GM18861 (cell line): ENCODE results near the gene CEBPA.

Experiments
- ATAC-seq: cut with Tn5 transposase; IDR thresholded peaks from one replicate; pipeline ENCODE4 v1.9.1; 2021; ENCODE audit not compliant: unreplicated experiment

Gene CEBPA

DNA sequence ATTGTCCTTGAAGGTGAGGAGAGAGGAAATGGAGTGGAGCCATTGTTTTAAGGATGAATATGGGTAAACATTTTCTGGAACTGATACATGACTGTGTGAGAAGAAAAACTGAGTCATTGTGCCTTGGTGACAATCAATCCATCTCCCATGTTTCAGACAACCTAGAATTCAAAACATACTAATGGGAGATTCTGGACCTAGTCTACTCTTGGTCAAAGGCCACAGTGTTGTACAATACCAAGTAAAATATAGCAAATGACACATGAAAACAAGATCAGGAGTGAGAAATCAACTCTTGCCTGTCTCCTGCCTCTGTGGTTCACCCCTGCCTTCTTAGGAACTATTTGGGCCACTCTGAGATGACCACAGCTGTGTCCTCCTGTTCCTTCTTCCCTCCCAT is 13.1 kb downstream of the CEBPA start:
- ATAC-seq = no peak

- ATAC-seq = no peak
These were observed 13.7 kb downstream of the CEBPA start for GRCh38 chr19:33288666-33289065.

GRCh38 chr19:33287927-33288326 is 14.4 kb downstream of the CEBPA start:
- no peak for ATAC-seq

DNA sequence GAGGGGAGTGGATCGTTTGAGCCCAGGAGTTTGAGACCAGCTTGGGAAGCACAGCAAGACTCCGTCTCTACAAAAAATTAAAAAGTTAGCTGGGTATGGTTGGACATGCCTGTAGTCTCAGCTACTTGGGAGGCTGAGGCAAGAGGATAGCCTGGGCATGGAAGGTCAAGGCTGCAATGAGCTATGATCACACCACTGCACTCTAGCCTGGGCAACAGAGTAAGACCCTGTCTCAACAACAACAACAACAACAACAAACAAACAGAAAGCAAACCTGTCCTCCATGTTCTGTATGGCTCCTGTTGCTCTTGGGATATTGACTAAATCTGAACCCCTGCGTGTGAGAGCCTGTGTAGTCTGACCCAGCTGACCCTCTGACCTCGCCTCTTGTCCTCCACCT is 14.9 kb downstream of the CEBPA start:
- ATAC-seq = no peak

GRCh38 chr19:33286899-33287298 is 15.4 kb downstream of the CEBPA start:
- no peak for ATAC-seq

DNA sequence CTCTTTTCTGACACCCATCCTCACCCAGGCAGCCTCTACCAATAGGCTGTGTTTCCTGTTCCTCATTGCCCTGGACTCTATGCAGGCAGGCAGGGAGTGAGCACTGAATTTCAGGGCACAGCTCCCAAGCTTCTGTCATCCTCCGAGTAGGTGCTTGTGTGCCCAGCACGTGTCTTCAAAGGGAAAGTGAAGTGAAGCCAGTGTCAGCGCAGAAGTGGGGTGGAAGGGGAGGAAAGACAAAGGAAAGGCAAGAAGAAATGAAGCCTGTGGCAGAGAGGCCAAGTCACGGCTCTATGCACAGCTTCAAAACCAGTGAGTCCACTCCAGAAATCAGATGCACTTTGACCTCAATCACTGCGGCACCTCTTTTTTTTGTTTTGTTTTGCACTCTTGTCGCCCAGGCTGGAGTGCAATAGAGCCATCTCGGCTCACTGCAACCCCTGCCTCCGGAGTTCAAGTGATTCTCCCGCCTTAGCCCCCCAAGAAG is 16.9 kb downstream of the CEBPA start:
- no peak for ATAC-seq

DNA sequence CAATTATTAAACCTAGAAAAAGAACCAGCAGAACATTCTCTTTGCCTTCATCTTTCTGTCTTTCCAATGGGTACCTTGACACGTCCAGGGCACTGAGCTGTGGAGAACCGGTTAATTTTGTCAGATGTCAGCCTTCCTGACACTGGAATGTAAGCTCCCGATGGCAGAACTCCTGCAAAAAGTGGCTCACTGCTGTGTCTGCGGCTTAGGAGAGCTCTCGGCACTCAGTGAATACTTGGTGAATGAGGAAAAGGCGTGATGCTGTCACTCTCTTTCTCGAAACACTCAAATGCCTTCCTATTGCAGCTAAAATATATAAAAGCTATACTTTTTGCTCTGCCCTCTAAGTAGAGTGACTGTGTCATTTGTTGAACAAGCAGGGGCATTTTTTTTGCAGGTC is 17.6 kb downstream of the CEBPA start:
- ATAC-seq = no peak

- ATAC-seq = no peak
These were observed 18.1 kb downstream of the CEBPA start for GRCh38 chr19:33284146-33284643.

- no peak for ATAC-seq
These were observed 18.7 kb downstream of the CEBPA start for GRCh38 chr19:33283589-33283988.

DNA sequence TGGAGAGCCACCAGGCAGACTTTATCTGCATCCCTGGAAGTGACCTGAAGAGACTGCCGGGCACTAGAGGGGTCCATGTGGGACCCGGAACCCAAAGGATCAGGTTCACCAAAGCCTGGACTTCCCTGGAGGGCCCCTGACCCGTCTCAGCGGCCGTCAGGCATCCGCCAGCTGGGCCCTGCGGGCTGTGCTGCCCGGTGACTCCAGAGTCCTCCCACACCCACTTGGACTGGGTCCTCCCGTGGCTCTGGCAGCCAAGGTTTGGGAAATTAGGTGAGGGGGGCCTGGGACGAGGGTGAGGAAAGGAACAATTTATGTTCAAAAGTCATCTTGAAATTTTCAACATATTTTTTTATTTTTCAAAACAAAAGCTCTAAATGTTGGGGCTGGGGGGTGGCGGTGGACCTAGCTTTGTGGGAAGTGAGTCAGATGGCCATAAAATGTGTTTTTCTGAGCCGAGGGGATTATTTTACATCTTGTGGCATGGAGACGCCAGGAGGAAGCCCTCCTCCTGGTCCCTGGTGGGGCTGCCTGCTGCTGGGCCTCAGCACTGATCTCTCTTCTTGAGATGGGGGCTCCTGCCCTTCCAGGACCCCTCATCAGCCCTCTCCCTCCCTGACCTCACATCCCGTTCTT is 20.2 kb downstream of the CEBPA start:
- ATAC-seq = no peak

- ATAC-seq = no peak
These were observed 20.9 kb downstream of the CEBPA start for GRCh38 chr19:33281296-33281926.

DNA sequence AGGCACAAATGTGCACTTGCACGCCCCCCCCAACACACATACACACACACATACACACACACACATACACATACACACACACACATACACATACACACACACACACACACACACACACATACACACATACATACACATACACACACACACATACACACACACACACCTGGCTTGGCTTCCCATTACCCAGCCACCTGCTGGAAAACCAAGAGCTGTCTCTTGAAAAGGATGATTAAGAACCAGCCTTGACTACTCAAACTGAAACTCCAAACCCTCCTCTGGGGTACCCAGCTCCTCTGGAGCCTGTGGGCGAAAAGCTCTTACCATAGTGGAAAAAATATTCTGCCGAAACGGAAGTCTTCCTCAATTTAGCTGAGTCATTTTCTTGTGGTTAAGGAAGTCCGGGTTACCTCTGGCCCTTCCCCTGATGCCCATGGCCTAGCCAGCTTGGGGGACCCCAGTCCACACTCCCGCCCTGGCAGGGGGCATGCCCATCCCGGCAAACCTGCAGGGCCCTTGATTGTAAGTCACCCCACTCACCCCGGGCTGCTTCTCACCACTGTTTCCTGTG is 21.9 kb downstream of the CEBPA start:
- peak; percentile 86 for ATAC-seq

DNA sequence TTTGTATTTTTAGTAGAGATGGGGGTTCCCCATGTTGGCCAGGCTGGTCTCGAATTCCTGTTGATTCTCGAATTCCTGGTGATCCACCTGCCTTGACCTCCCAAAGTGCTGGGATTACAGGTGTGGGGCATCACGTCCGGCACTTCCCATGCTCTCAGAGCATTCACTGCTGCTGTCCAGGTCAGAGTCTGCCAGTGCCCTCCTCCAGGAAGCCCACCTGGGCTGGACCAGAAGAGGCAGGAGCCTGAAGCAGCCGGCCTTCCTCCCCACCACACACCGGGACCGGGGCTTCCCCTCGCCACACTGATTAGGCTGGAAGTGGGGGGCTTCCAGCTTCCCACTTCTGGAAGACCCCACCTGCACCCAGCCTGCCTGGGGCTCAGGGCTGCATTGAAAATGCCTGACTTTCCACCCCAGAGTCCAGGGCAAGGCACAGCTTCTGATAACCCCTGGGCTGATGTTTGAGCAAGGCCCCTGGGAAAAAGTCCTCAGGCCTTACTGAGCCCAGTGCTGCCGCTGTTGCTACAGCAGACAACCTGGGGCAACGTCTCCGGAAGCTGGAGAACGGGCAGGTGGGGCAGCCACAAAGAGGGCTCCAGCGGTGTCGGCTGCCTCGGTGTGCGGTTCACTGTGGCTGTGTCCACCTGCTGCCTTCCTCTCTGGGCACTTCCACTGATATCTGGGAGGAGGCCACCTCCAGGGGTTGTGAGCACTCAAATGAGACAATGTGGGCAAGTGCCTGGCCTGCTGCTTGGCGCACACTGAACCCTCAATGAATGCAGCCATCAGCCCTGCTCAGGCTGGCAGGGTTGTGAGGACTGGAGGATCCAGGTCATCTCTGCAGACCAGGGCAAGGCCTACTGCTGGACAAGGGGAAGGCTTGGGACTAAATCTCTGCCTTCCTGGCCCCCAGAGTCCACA is 22.6 kb downstream of the CEBPA start:
- ATAC-seq = no peak

DNA sequence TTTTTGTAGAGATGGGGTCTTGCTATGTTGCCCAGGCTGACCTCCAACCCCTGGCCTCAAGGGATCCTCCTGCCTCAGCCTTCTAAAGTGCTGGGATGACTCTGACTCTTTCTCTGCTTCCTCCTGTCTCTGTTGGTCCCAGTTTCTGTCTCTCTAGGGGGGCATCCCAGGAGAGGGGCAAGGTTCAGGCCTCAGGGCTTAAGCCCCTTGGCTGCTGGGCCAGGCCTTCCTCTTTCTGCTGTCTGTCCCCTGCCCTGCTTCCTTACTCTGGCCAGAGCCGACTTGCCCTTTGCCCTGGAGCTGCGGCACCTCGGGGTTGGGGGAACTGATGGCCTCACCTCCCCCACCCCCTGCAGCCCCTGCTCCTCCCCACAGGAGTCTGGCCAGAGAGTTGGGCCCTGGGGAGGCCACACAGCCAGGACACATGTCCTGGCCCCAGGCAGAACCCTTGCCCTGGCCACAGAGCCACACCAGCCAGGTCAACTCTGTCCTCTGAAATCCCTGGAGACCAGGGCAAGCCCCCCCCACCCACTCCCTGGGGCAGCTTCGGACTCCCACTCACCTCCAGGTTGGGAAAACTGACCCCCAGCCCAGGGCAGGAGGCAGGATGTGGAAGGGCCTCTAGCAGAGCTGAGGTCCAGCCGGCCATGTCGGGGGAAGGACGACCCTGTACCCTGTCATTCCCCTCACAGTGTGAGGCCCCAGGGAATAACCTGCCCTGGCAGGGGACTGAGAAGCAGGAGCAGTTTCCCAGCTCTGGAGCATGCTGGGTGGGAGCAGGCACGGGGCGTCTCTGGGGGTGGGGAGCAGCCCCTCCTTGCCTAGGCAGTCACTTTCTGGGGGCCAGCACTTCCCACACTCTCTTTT is 23.7 kb downstream of the CEBPA start:
- ATAC-seq = no peak

GRCh38 chr19:33278023-33278402 is 24.3 kb downstream of the CEBPA start:
- no peak for ATAC-seq

DNA sequence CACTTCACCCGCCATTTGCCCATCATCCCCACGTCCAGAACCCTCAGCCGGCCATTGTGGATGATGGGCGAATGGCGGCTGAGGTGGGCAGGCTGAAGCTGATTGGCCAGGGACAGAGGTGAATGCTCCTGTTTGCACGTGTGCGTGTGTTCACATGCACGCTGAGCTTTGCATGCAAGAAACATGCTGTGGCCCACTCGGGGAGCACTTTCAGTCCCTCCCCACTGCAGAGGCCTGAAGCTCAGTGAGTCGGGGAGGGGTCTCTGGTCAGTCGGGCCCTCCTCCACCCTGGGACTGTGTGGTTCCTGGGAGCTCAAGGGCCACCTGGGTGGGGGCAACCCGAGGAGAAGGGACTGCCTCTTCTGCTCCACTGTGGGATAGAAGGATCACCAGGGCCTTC is 24.9 kb downstream of the CEBPA start:
- ATAC-seq = no peak

- ATAC-seq = no peak
These were observed 26.3 kb downstream of the CEBPA start for GRCh38 chr19:33275933-33276619.

- ATAC-seq = no peak
These were observed 26.8 kb downstream of the CEBPA start for GRCh38 chr19:33275559-33275932.

GRCh38 chr19:33274663-33275558 is 27.4 kb downstream of the CEBPA start:
- ATAC-seq = no peak
